Measurements from ENCODE around the gene BMPER. TPM values are rescaled to one million over a fixed set of nuclear protein-coding genes. Genes with fewer than 3 reads are reported as not detected.

Gene BMPER
- polyA plus RNA-seq, 3 donors from 2014 or later = not detected

- H3K9me3 Mint-ChIP-seq = no peaks in the 10 kb centered on the region
- DNase-seq = no peak
- H3K36me3 Mint-ChIP-seq = no peaks in the 10 kb centered on the region
- no peak overlapping the region for H3K27ac Mint-ChIP-seq
- peaks cover 2 to 10% (median 2%) of the 10 kb centered on the region in 3 donors for H3K27me3 Mint-ChIP-seq (ENCODE audit: low read depth in 3 of 3)
- H3K4me3 Mint-ChIP-seq = no peak overlapping the region
- H3K4me1 Mint-ChIP-seq = no peaks in the 10 kb centered on the region
Observed at GRCh38 chr7:33979300-33979806, 74.0 kb downstream of the BMPER start.

DNA sequence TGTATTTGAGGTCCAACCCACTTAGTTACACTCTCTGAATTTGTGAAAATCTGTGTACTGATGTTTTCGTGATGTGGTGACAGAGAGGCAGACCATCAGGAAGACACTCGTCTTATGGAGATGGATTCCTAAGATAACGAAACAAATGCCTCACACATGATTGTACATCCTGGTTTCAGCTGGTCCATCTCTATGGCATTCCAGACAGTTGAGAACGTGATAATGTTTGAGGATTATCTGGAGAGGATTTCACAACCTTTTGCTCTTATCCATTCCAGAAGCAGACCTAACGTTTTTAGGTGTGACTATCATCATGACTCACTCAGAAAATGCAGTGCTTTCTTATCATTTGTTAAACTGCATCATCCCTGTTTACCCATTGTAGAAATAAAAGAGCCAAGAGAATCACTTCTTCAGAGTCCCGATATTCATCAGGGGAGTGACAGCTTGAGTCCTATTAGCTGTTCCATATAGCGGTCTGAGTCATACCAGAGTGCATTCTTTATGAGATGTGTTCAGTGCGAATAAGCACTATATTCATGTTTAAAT is 74.5 kb downstream of the BMPER start:
- Mint-ChIP-seq H3K27ac (no peak overlapping the region), H3K9me3 (no peaks in the 10 kb centered on the region), H3K36me3 (no peaks in the 10 kb centered on the region), H3K27me3 (ENCODE audit: low read depth in 3 of 3) (peaks cover 2 to 10% (median 2%) of the 10 kb centered on the region in 3 donors), H3K4me1 (no peaks in the 10 kb centered on the region), H3K4me3 (no peak overlapping the region)
- DNase-seq = no peak

DNA sequence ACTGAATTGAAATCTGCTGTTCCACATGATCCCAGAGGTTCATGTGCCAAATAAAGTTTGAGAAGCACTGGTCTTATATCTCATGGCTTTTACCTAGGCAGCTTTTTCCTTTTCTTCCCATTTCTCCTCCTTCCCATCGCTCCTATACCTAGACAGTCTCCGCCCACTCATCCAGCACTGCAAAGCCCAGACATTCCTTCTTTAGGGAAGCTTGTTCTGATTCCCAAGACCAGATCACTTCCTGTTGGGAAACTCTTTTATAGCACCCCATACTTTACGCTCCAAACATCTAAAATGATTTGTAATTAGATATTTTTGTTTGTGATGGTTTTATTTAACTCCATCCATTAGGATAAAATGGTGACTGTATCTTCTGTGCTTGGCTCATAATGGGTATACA is 75.9 kb downstream of the BMPER start:
- Mint-ChIP-seq H3K36me3 (no peaks in the 10 kb centered on the region), H3K27ac (no peak overlapping the region), H3K9me3 (no peaks in the 10 kb centered on the region), H3K27me3 (ENCODE audit: low read depth in 3 of 3) (peaks cover 3 to 10% (median 4%) of the 10 kb centered on the region in 3 donors), H3K4me1 (no peaks in the 10 kb centered on the region), H3K4me3 (no peak overlapping the region)
- DNase-seq = no peak

GRCh38 chr7:33981671-33982424 is 76.5 kb downstream of the BMPER start:
- H3K27ac Mint-ChIP-seq = no peak overlapping the region
- H3K27me3 Mint-ChIP-seq (ENCODE audit: low read depth in 3 of 3) = peaks cover 3 to 10% (median 4%) of the 10 kb centered on the region in 3 donors
- no peaks in the 10 kb centered on the region for H3K4me1 Mint-ChIP-seq
- no peaks in the 10 kb centered on the region for H3K36me3 Mint-ChIP-seq
- no peak overlapping the region for H3K4me3 Mint-ChIP-seq
- H3K9me3 Mint-ChIP-seq = no peaks in the 10 kb centered on the region
- no peak for DNase-seq

DNA sequence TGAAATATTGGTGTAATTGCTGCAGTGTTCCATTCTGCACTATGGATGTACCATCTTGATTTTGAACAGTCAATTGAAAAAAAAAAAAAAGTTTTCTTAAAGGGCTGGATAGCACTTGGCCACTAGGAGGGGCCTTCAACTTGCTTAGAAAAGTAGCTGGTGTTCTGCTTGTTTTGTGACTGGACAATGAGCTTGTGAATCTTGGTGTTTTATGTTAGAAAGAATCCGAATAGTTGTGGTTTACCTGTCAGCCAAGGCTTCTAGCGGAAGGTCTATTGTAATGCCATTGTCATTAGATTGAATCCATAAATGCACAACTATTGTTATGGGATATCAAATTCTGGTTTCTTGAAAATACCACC is 77.1 kb downstream of the BMPER start:
- H3K4me1 Mint-ChIP-seq = no peaks in the 10 kb centered on the region
- H3K9me3 Mint-ChIP-seq = no peaks in the 10 kb centered on the region
- no peaks in the 10 kb centered on the region for H3K36me3 Mint-ChIP-seq
- no peak overlapping the region for H3K27ac Mint-ChIP-seq
- DNase-seq = no peak
- no peak overlapping the region for H3K4me3 Mint-ChIP-seq
- H3K27me3 Mint-ChIP-seq (ENCODE audit: low read depth in 3 of 3) = peaks cover 3 to 10% (median 6%) of the 10 kb centered on the region in 3 donors

- H3K36me3 Mint-ChIP-seq = no peaks in the 10 kb centered on the region
- H3K9me3 Mint-ChIP-seq = peaks cover 0 to 2% (median 0%) of the 10 kb centered on the region in 6 donors
- no peak for DNase-seq
- no peaks in the 10 kb centered on the region for H3K4me1 Mint-ChIP-seq
- peaks cover 2 to 6% (median 2%) of the 10 kb centered on the region in 3 donors for H3K27me3 Mint-ChIP-seq (ENCODE audit: low read depth in 3 of 3)
- no peak overlapping the region for H3K27ac Mint-ChIP-seq
- no peak overlapping the region for H3K4me3 Mint-ChIP-seq
Observed at GRCh38 chr7:33986451-33986850, 81.1 kb downstream of the BMPER start.

DNA sequence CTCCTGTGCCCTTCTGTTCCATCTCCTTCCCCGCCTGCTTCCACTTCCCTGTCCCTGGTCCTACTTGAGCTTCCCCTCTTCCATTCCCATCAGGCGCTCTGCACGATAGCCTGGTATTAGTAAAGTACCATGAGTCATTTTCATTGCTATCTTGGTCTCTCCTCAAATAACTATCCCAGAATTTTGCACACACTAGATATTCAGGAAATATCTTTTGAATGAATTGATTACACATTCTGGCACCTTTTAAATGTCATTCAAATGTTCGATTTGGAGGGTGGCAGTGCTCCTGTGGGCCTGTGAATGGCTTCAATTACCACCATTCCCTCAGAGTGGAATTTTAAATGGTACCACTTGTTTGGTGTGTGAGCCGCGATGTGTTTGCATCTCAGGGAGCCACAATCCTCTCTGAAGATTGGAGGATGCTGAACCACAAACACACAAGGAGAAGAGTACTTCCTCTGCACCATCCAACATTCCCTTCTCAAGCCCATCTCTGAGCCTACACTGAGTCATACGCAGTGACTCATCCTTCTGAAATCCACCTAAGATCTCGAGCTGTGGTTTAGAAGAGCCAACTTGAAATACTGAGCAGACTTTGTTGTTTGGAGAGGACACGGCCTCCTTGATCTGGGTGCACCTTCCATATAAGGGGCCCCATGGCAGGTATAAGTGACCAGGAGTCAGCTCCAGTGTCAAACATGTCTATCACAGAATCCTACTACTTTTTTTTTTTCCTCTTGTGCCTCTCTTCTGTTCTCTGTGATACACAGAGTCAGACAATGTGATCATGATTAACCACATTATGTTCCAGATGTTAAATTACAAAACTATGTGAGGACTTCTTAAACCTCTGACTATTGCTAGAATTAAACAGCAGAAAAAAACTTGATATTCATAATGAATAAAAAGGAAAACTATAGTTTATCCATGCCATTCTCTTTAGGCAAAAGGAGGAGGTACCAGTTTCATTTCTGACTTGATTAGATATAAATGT is 81.9 kb downstream of the BMPER start:
- no peak overlapping the region for H3K4me3 Mint-ChIP-seq
- H3K4me1 Mint-ChIP-seq = no peaks in the 10 kb centered on the region
- peaks cover 0 to 2% (median 0%) of the 10 kb centered on the region in 6 donors for H3K9me3 Mint-ChIP-seq
- H3K36me3 Mint-ChIP-seq = no peaks in the 10 kb centered on the region
- no peak for DNase-seq
- peaks cover 2 to 6% (median 2%) of the 10 kb centered on the region in 3 donors for H3K27me3 Mint-ChIP-seq (ENCODE audit: low read depth in 3 of 3)
- no peak overlapping the region for H3K27ac Mint-ChIP-seq

- Mint-ChIP-seq H3K27me3 (ENCODE audit: low read depth in 3 of 3) (no peaks in the 10 kb centered on the region), H3K4me1 (no peaks in the 10 kb centered on the region), H3K9me3 (peaks cover 0 to 2% (median 0%) of the 10 kb centered on the region in 6 donors), H3K4me3 (peak overlapping the region in 3 of 5 donors; percentile 8 to 11 (median 8)), H3K36me3 (no peaks in the 10 kb centered on the region), H3K27ac (no peak overlapping the region)
- no peak for DNase-seq
Observed at GRCh38 chr7:33996899-33997298, 91.6 kb downstream of the BMPER start.

- Mint-ChIP-seq H3K4me3 (no peak overlapping the region), H3K9me3 (peaks cover 0 to 5% (median under 1%) of the 10 kb centered on the region in 6 donors), H3K27me3 (ENCODE audit: low read depth in 3 of 3) (no peaks in the 10 kb centered on the region), H3K27ac (no peak overlapping the region), H3K4me1 (no peaks in the 10 kb centered on the region), H3K36me3 (no peaks in the 10 kb centered on the region)
- DNase-seq = no peak
Observed at GRCh38 chr7:33998476-33998875, 93.1 kb downstream of the BMPER start.

- Mint-ChIP-seq H3K4me3 (no peak overlapping the region), H3K9me3 (peaks cover 0 to 3% (median under 1%) of the 10 kb centered on the region in 6 donors), H3K36me3 (no peaks in the 10 kb centered on the region), H3K4me1 (no peaks in the 10 kb centered on the region), H3K27ac (no peak overlapping the region), H3K27me3 (ENCODE audit: low read depth in 3 of 3) (peaks cover 0 to 4% (median 0%) of the 10 kb centered on the region in 3 donors)
- no peak for DNase-seq
Observed at GRCh38 chr7:34011017-34011695, 105.8 kb downstream of the BMPER start.

DNA sequence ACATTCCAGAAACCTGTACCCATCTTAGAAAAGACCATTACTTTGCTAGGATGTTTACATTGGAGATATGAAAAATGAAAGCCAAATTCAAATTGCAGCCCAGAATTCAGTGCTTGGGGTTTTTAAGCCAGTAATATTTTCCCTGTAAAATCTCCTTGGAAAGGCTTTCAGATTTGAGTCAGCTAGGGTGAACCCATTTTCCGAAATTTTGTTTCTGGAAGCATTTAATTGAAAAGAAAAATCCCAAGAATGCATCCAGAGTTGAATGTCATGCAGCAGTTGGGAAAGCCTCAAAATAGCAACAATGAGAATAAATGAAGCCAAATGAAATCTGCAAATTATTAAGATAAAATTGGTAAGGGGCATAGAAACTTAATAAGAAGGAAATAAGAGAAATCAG is 106.4 kb downstream of the BMPER start:
- DNase-seq = no peak
- H3K36me3 Mint-ChIP-seq = no peaks in the 10 kb centered on the region
- no peaks in the 10 kb centered on the region for H3K4me1 Mint-ChIP-seq
- H3K9me3 Mint-ChIP-seq = peaks cover 0 to 3% (median under 1%) of the 10 kb centered on the region in 6 donors
- H3K27me3 Mint-ChIP-seq (ENCODE audit: low read depth in 3 of 3) = peaks cover 0 to 4% (median 0%) of the 10 kb centered on the region in 3 donors
- no peak overlapping the region for H3K4me3 Mint-ChIP-seq
- no peak overlapping the region for H3K27ac Mint-ChIP-seq

- no peaks in the 10 kb centered on the region for H3K36me3 Mint-ChIP-seq
- peaks cover 0 to 3% (median under 1%) of the 10 kb centered on the region in 6 donors for H3K9me3 Mint-ChIP-seq
- DNase-seq = no peak
- peaks cover 1 to 4% (median 2%) of the 10 kb centered on the region in 3 donors for H3K27me3 Mint-ChIP-seq (ENCODE audit: low read depth in 3 of 3)
- no peaks in the 10 kb centered on the region for H3K4me1 Mint-ChIP-seq
- no peak overlapping the region for H3K27ac Mint-ChIP-seq
- no peak overlapping the region for H3K4me3 Mint-ChIP-seq
Observed at GRCh38 chr7:34013421-34013820, 108.1 kb downstream of the BMPER start.

GRCh38 chr7:34015651-34016050 is 110.3 kb downstream of the BMPER start:
- DNase-seq = no peak
- Mint-ChIP-seq H3K27me3 (ENCODE audit: low read depth in 3 of 3) (peaks cover 5 to 9% (median 5%) of the 10 kb centered on the region in 3 donors), H3K4me3 (no peak overlapping the region), H3K9me3 (peaks cover 0 to 3% (median 0%) of the 10 kb centered on the region in 6 donors), H3K4me1 (no peaks in the 10 kb centered on the region), H3K27ac (no peak overlapping the region), H3K36me3 (no peaks in the 10 kb centered on the region)

Data from immature natural killer cell (primary cell).